NK-92 (cell line): ENCODE measurements around the gene SAG.
"Not testable (repeated sequence)": the region's sequence is repeated elsewhere in the genome, so short reads cannot be mapped to it uniquely, and the experiment has no call there.

Experiments
- DNase-seq: peaks from one replicate; lab custom pipeline; 2025; ENCODE audit not compliant: unreplicated experiment; lab: John Stamatoyannopoulos, UW

SAG gene

DNA sequence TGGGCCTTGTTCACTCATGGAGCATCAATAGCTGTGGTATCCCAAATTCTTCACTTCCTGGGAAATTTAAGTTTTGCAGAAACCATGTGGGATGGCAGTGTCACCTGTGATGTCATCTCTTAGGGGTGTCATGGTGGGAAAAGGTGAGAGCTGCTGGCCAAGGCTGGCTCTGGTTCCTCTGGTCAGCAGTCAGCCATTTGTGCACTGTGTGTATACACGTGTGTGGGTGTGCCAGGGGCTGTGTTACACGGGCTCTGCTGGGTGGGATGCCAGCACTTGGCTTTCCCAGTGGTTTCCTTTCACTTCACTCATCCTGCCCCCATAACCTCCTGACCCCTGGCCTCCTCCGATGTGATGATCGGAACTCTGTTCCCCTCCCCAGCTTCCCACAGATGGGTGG is 21.3 kb downstream of the SAG start:
- no peak for DNase-seq

DNA sequence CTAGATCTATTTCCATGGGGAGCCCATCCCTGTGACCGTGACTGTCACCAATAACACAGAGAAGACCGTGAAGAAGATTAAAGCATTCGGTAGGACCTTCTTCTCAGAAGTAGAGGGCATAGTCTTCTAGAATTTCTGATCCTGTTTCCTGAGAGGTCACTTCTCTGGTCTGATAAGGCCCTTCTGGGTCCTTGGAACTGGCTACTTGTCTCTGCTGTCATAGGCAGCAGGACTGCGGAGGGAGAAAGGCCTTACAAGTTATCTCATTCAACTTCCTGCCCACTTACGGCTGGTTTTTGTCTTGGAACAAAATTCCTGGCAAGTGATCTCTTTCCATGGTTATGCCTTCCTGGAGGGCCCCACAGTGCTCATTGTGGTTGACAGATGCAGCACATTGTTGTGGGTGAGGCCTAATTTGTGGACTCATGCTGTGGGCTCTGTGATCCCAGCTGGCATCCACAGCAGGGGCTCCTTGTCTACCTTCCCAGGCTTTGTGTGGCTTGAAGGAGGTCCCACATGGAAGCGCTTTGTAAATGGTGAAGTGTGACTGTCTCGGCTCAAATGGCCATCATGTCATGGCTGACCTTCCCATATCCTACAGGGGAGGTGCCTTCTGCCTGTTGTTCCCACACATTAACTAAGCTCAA is 22.0 kb downstream of the SAG start:
- no peak for DNase-seq

DNA sequence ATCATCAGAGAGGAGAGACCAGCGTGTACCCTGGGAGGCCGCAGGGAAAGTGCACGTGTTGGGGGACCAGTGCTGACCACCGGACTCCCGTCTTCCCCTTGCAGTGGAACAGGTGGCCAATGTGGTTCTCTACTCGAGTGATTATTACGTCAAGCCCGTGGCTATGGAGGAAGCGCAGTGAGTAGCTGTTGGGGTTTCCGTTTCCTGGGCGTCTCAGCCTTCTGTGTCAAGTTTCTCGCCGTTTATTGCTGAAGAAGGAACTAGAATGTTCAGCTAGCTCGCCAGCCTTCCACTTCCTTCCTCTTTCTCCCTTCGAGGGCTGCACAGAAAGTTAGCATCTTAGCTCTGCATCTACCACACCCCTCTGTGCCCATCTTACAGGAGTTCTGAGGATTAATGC is 23.9 kb downstream of the SAG start:
- DNase-seq = no peak

DNA sequence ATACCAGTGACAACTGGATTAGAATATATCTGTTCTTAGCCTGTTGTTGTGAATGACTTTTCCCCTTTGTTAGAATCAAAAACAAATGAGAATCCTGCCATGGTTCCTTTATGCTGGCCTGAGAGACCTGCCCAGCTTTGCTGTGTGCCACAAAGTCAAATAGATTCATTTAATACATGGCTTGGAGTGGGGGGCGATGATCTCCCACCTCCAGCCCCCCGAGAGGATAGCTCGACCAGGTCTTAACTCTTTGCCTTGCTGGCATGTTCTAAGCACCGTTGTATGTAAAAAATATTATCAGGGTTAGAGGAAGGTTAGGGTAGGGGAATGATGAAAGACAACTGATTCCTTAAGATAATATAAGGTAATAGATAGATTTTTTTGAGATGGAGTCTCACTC is 24.5 kb downstream of the SAG start:
- DNase-seq = no peak

DNA sequence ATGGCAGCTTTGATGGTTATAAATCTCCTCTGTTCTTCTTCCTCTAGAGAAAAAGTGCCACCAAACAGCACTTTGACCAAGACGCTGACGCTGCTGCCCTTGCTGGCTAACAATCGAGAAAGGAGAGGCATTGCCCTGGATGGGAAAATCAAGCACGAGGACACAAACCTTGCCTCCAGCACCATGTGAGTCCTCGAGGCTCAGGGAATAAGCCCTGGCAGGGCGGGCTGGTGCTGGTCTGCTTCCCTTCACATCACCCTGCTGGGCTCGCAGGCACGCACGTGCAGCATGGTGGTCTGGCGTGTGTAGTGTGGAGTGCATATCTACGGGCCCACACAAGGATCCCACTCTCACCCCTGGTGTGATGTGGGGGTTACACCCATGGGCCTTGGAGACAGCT is 27.3 kb downstream of the SAG start:
- DNase-seq = no peak

DNA sequence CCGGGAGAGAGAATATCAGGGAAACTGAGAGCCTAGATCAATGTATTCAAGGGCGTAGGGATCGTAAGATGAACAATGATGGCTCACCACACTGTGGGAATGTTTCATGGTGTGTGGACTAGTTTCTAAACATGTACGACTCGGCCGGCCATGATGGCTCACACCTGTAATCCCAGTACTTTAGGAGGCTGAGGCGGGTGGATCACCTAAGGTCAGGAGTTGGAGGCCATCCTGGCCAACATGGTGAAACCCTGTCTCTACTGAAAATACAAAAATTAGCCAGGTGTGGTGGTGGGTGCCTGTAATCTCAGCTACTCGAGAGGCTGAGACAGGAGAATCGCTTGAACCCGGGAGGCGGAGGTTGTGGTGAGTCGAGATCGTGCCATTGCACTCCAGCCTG is 28.5 kb downstream of the SAG start:
- not testable (repeated sequence) for DNase-seq

DNA sequence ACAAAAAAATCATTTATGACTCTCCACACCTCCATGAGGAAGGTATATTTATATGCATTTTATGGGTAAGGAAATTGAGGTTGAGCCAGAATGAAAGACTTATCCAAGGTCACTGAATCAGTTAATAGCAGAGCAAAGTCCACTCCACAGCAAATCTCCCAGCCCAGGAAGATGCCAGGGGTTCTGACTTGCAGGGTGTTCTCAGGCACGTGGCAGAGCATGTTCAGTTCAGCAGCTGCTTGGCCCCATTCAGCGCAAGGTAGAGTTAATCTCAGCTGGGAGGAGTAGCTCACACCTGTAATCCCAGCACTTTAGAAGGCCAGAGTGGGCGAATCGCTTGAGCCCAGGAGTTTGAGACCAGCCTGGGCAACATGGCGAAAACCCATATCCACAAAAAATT is 28.9 kb downstream of the SAG start:
- DNase-seq = no peak

DNA sequence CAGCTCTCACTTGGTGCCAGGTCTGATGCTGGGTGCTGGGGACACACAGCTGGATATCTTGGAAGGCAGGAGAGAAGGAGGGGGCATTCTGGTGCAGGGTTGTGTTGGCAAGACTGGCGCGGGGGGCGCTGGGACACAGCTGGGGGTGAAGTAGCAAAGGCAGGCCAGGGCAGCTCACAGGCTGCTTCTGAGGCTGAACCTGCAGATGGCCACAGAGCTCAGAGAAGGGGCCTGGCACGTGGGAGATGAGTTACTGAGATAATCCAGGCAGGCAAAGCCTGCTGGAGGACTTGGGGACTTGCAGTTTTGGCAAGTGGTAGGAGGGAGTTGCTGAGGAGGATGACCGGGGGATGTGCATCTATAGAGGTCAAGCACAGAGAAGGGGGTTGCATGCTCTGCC is 30.4 kb downstream of the SAG start:
- no peak for DNase-seq

DNA sequence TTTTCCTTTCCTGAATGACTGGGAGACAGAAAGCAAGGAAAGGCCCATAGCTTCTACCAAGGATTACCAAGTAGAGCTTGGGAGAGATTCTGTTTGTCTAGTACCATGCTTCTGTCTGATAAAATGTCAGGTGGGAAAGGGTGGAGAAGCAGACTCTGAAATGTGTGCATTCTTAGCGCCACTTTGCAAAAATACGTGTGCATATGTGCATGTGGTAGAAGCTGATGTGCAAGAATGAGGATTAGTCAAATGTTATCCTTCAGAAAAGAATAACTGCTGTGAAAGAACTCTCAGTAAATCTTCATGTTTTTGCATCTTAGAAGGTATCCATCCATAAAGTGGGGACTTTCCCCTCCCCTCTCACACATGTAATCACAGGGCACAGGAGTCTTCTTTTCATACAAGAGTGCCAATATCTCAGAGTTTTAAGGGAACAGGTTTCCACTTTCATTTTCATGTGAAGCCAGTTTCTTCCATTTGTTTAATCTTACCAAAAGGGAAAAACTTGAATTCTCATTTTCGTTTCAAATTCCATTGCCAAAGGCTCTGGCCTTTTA is 31.3 kb downstream of the SAG start:
- DNase-seq = no peak

DNA sequence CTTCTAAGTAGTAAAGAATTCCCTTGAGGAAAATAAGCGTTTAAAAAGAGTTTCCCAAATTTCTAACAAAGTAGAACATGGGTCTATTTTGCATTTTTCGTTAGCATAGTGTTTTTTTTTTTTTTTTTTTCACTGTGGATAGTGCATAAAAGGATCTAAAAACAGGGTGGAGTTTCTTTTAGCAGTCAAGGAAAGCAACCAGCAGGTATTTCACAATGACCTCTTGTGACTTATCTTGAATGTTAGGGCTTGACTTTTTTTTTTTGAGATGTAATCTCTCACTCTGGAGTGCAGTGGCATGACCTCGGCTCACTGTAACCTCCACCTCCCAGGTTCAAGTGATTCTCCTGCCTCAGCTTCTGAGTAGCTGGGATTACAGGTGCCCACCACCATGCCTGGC is 31.8 kb downstream of the SAG start:
- no peak for DNase-seq

DNA sequence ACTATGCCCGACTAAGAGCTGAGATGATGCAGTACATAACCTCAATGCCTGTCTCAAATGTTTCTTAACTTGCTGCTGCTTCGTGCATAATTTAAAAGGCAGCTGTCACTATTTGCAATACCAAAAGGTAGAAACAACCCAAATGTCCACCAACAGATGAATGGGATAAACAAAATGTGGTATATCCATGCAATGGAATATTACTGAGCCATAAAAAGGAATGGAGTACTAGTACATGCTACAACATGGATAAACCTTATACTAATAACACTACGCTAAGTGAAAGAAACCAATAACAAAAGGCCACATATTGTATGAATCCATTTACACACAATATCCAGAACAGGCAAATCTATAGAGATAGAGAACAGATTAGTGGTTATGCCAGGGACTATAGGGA is 33.7 kb downstream of the SAG start:
- no peak for DNase-seq

DNA sequence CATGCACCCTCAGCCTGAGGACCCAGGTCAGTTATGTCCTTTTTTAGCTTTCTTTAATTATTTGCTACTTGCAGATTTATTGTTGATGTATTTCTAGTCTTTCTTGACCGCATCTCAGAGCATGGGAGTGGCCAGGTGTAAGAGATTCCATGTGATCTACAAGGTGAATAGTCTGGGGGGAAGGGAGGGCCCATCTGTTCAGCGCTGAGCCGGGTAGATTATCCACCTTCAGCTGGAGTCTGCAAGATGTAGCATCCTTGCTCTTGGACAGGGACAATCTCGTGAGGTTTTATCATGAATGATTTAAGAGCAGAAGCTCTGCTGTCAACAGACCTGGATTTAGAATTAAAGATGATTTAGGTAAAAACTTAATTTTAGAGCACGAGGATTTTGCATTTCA is 34.7 kb downstream of the SAG start:
- no peak for DNase-seq

DNA sequence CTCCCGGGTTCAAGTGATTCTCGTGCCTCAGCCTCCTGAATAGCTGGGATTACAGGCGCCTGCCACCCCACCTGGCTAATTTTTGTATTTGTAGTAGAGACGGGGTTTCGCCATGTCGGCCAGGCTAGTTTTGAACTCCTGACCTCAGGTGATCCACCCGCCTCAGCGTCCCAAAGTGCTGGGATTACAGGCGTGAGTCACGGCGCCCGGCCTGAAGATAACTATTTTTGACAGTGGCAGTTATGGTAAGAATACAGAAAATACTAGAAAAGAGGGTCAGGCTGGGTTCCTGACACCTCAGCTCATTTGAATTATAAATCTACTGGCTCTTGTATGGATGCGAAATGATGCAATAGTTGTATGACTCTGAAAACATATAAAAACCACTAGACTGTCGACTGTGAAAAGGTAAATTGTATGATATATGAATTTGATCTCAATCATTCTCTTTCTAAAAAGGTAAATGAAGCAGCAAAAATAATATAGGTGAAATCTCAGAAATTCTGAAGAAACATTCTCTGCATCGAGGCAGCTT is 35.6 kb downstream of the SAG start:
- no peak for DNase-seq

DNA sequence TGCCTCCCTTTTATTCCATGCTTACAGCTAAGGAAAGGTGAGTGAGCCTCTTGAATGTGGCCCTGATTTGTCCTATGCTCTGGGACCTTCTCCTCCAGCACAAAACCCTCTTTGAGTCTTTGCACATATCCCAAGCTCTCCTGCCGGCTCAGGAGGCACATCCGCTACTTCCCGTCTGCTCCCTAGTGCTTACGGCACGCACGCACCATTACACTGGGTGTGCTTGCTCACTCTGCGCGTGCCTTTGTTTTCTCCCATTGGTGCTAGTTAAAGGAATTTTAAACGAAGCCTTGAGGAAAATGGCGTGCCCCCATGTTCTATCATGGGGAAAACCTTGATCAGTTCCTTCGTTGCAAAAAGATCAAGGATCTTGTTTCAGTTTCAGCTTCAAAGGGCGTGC is 38.8 kb downstream of the SAG start:
- DNase-seq = no peak

DNA sequence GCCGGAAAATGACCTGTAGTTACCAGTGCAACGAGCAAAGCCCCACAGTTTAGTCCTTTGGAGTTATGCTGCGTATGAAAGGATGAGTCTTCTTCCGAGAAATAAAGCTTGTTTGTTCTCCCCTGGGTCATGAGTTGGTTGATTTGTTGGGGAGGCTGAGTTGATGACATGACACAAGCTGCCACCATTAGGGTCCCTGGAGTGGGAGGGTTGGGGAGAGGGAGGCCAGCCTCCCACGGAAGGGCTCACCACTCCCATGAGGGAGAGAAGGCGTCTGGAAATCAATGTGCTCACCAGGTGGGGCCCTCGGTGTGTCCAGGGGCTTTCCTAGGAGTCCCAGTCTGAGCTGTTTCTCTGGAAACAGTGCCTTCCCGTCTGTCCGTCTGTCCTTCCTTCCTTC is 39.3 kb downstream of the SAG start:
- no peak for DNase-seq

DNA sequence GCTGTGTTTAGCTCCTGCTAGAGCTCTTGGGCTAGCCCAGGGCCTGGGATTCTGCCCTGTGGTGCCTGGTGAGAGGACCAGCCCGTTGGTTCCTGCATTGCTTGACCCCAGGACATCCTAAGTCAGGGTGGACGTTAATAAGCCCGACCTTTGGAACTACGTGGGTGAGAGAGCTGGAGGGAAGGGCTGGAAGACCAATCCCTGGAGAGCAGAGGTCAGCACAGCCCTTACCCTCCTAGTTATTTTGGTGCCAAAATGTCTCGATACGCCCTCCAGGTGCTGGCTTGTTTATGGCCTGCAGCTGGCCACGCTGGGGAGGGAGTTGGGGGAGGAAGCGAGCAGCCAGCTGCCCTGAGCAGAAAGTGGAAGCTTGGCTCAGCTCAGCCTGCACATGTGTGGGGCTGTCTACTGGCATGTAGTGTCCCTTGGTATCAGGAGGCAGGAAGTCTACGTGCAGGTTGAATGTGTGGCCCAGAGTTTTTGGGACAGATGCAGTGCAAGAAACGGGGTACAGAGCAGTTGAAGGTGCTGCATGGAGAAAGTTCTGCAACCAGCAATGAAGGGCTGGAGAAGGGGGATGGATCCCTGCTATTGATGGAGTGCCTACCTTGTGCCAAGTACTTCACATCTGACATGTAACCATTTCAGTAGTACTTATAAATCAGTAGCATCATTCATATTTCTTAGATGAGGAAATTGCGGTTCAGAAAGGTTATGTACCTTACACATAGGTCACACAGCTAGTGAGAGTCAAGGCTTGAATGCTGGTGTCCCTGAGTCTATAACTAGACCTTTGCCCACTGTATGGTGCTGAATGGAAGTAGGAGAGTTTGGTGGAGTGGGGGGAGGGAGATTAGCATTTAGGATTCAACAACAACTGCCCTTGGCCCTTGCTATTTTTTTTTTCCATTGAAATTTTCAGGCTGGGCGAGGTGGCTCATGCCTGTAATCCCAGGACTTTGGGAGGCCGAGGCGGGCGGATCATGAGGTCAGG is 41.7 kb downstream of the SAG start:
- DNase-seq = no peak

DNA sequence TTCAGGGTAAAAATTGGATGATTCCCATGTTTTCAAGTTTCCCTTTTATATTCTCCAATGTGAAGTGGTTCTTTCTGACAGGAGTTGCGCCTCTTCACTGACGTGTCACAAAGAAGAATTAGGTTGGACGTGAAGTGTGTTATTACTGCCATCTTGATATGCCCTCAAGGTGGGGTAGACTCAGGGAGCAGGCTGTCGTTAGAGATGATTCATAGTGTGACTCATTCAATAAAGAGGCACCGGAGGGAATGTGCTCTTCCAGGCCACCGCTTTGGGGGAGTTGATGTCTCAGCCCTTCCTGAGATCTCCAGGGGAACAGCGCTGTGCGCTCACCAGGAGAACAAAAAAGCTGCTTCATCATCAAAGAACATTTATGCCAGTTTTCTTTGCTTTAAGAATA is 43.1 kb downstream of the SAG start:
- no peak for DNase-seq

DNA sequence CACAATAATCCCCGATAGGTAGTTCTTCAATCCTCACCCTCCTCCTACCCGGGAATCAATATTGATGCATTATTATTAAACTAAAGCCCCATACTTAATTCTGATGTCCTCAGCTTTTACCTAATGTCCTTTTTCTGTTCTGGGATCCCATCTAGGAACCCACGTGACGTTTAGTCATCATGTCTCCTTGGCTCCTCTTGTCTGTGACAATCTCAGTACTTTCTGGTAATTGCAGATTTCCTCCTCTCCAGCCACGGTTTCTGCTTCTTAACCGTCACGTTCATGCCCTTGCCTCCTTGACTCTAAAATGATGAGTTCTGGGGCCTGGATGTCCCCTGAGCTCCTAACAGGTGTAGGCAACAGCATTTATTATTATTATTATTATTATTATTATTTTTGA is 43.8 kb downstream of the SAG start:
- DNase-seq = no peak

DNA sequence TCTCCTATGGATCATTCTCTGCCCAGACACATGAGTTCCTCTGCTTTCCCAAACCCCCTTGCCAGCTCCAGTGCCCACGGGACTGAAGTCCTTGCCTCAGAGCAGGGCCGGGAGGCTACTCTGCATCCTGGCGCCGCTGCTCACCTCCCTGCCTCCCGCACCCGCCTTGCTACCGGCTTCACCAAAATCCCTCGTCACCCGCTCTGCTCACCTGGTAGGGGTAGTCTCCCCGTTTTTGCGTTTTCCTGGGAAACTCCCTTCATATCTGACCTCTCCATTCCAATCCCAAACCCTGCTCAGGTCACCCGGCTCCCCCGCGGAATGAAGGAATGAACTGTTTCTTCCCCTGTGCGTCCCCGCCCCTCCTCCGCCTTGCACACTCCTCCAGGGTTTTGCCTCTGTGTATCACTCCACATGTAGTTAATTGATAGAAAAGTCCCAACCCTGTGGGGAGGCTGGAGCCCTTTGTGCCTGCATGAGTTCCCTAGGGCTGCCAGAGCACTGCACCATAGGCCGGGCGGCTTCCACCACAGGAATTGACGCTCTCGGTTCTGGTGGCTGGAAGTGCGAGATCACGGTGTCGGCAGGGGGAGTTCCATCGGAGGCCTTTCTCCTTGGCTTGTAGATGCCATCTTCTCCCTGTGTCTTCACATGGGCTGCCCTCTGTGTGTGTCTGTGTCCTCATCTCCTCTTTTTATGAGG is 44.7 kb downstream of the SAG start:
- DNase-seq = no peak

DNA sequence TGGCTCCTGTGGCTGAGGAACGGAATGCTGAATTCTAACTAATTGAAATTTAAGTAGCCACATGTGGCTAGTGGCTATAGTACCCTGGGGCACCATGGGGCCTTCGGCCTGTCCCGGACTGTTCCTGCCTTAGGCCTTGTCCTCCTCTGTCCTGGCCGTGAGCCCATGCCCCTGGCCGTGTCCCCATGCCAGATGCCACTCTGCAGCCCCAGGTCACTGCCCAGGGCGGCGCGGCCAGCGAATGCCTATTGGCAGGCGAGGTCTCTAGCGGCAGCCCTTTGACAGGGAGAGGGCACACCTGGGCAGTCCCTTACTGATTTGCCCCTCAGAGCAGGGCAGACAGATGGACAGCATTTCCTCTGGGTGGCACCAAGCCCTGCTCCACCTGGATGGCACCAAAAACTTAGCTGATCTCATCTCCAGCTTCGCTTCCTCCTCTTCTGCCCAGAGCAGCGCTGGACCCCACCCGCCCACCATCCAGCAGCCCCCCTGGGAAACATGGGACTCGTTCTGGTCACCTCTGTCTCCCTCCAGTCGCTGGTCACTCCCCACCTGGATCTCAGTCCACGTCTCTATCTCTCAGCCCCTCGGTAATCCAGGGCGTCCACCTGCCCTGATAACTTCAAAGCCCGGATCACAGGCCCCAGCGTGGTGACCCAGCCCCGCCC is 45.6 kb downstream of the SAG start:
- no peak for DNase-seq
